Spleen (tissue), 11 donors: ENCODE data around the gene PPP1CA. TPM values are rescaled to one million over a fixed set of nuclear protein-coding genes. Genes with fewer than 3 reads are reported as not detected.
"Not testable (repeated sequence)": the region's sequence is repeated elsewhere in the genome, so short reads cannot be mapped to it uniquely, and the experiment has no call there.

Experiments used
- DNase-seq: peaks from one replicate; pipeline ENCODE4 v3.0.0-alpha.2; 2020
- H3K27ac ChIP-seq, 8 donors: fragments of 200-600 bp; sonication (generic) in 7 of 8; 1 replicate in 4 of 8; 2 replicates in 4 of 8; pipeline versions ENCODE4 v1.5.0 to v1.8.0; 2016 to 2021; ENCODE audit warnings: inconsistent platforms in 4 of 8, mild to moderate bottlenecking in 4 of 8, moderate library complexity in 1 of 8
- H3K27me3 ChIP-seq, 7 donors: fragments of 200-600 bp; sonication (generic) in 6 of 7; replicated peaks in 1 of 7; 1 replicate in 4 of 7; 2 replicates in 3 of 7; pipeline versions ENCODE4 v1.5.0 to v1.8.0; 2016 to 2021; ENCODE audit warnings: inconsistent platforms in 3 of 7, mild to moderate bottlenecking in 1 of 7
- H3K36me3 ChIP-seq, 6 donors: fragments of 200-600 bp; sonication (generic) in 5 of 6; 1 replicate in 4 of 6; 2 replicates in 2 of 6; pipeline versions ENCODE4 v1.5.0 to v1.8.0; 2016 to 2021; ENCODE audit warnings: inconsistent platforms in 2 of 6
- H3K4me1 ChIP-seq, 6 donors: fragments of 200-600 bp; sonication (generic) in 5 of 6; 1 replicate in 3 of 6; 2 replicates in 3 of 6; pipeline versions ENCODE4 v1.5.0 to v1.8.0; 2016 to 2021; ENCODE audit warnings: inconsistent platforms in 3 of 6
- H3K4me3 ChIP-seq, 8 donors: fragments of 200-600 bp; sonication (generic) in 7 of 8; 1 replicate in 4 of 8; 2 replicates in 4 of 8; pipeline versions ENCODE4 v1.5.0 to v1.8.0; 2016 to 2021; ENCODE audit warnings: inconsistent platforms in 4 of 8, mild to moderate bottlenecking in 4 of 8, moderate library complexity in 2 of 8
- H3K9me3 ChIP-seq, 8 donors: fragments of 200-600 bp; sonication (generic) in 7 of 8; 1 replicate in 4 of 8; 2 replicates in 4 of 8; pipeline versions ENCODE4 v1.5.0 to v1.8.0; 2016 to 2021; ENCODE audit warnings: inconsistent platforms in 4 of 8
- CTCF ChIP-seq, 11 experiments: fragments of 200-600 bp in 7 of 11; fragments of 450-650 bp in 4 of 11; sonication (generic) in 4 of 11; IDR thresholded peaks in 8 of 11; conservative IDR thresholded peaks in 3 of 11; 1 replicate in 7 of 11; 2 replicates in 4 of 11; pipeline versions ENCODE4 v1.4.0 to v1.8.0; 2016 to 2021; ENCODE audit warnings: antibody characterized with exemption in 11 of 11, inconsistent platforms in 4 of 11, mild to moderate bottlenecking in 1 of 11
- POLR2A ChIP-seq, 3 donors: fragments of 450-650 bp; IDR thresholded peaks; one replicate each; pipeline ENCODE4 v1.5.1; 2017; ENCODE audit warnings: antibody characterized with exemption in 3 of 3, mild to moderate bottlenecking in 1 of 3
- POLR2AphosphoS5 ChIP-seq, 3 donors: sonication (generic); formaldehyde crosslinking; IDR thresholded peaks; one replicate each; pipeline ENCODE4 v1.5.1; 2017; ENCODE audit warnings: antibody characterized with exemption in 3 of 3
- WGBS, 5 donors: extraction: QIAGEN DNeasy Blood & Tissue Kit in 3 of 5; methylation state at CpG; one replicate each; pipeline versions ENCODE4 v1.1.5 to v1.1.7; 2013 to 2018; 5-methylcytosine and 5-hydroxymethylcytosine counted together
- intact Hi-C: fragments of 100-400 bp; cut with DNase I; formaldehyde crosslinking; loops from one replicate; pipeline ENCODE4 v1.15.0; 2023; ENCODE audit warnings: low total_unique reads
- polyA plus RNA-seq, 3 donors: library from polyadenylated mRNA; stranded (reverse); fragments of 200-250 nt; gene quantifications; one replicate each; pipeline ENCODE4 v1.2.1, GENCODE V29; 2013
- total RNA-seq, 7 donors: library from RNA; depleted of rRNA in 3 of 7; stranded (reverse); fragments of >200 nt in 3 of 7; fragmentation: NEBNext Ultra II Directional in 4 of 7; extraction: Animal tissue kit (Norgen Biotek cat#: 25700) in 4 of 7; gene quantifications; one replicate each; pipeline versions ENCODE4 v1.1.0 to v1.2.1, GENCODE V29; 2016 to 2021
- donor health status: healthy with polysubstance abuse.
- donor health status: DM: no; HTN: no; CAD: no; lungs with moderate emphysema.
- donor health status: DM: no; HTN: no; CAD: no.
- donor health status: Bipolar disorder and iron deficiency.
- donor health status: healthy.
- donor health status: DM: no; HTN: no; CAD: no.
- donor health status: DM: yes; HTN: yes; CAD: no.

PPP1CA gene
- total and polyA plus RNA-seq, 10 donors, result 147 to 207 (median 158) TPM

GRCh38 chr11:67429038-67429668, 27.5 kb upstream of the PPP1CA start:
- Histone ChIP-seq H3K9me3 (no peaks in the 10 kb centered on the region), H3K36me3 (peaks cover 0 to 50% (median 35%) of the 10 kb centered on the region in 6 donors), H3K27ac (peak overlapping the region in 6 of 8 donors; percentile 91 to 97 (median 94)), H3K27me3 (no peaks in the 10 kb centered on the region), H3K4me3 (peak overlapping the region; percentile 72 to 96 (median 80)), H3K4me1 (peaks cover 24 to 72% (median 52%) of the 10 kb centered on the region in 6 donors)
- intact Hi-C loops, result no loop called here
- DNase-seq, result no peak
- TF ChIP-seq POLR2AphosphoS5 (IDR thresholded peaks at IDR 0.05) (no peak), CTCF (IDR thresholded peaks at IDR 0.05 in 8 of 11, conservative IDR thresholded peaks at IDR 0.05 in 3 of 11) (no peak), POLR2A (IDR thresholded peaks at IDR 0.05) (no peak)
- WGBS, 5 donors, result 50 to 77% (median 57%) methylated on average over 4 to 12 of the region's 12 CpGs

DNA sequence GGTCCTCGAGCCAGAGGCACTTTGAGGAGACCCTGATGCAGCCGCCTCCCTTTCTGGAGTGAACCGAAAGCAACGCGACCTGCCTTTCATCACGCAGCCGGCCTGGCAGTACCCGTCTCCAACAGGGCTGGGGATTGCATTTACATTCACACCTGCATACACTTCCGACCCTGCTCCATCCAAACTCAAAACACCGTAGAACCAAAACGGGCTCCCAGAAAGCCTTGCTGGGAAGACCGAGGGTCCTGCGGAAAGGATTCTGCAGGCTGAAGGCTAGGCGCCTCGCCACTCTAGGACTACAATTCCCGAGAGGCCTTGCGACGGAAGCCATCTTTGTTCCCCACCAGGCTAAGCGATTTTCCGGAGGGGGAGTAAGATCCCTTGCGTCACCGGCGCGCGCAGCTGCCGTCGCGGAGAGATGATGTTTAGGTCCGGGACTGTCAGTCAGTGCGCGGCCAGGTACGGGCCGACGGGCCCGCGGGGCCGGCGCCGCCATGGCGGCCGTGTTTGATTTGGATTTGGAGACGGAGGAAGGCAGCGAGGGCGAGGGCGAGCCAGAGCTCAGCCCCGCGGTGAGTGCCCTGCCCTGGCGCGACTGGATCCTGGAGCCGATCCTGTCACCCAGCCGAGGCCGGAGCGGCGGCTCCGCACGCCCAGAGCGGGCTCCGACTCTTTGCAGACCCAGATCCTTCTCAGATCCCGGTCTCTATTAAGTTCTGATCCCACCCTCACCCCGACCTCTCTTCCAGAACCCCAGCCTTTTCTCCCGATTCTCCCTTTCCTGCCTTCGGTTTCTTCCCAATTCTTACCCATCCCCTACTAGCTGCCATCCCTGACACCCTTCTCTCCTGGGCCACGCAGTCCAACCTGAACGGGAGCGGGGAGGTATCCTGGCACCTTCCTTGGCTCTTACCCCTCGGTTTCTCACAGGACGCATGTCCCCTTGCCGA, 26.7 kb upstream of the PPP1CA start, which contains the start of gene RPS6KB2:
RPS6KB2 (plus strand) TSS at position 443 of the 950 bp plus-strand sequence; CDS start at position 495, 52 bp downstream.
- WGBS, 5 donors, result 0 to 1% (median 0%) methylated on average over 58 to 68 of the region's 68 CpGs
- peak in 4 of 11 experiments; percentile 17 to 33 (median 30) for TF ChIP-seq CTCF (IDR thresholded peaks at IDR 0.05 in 8 of 11, conservative IDR thresholded peaks at IDR 0.05 in 3 of 11)
- TF ChIP-seq POLR2A (IDR thresholded peaks at IDR 0.05), result peak; percentile 85 to 95 (median 85)
- TF ChIP-seq POLR2AphosphoS5 (IDR thresholded peaks at IDR 0.05), result peak; percentile 97 to 99 (median 98)
- Histone ChIP-seq H3K4me3 (peak within 1 kb of the TSS; percentile 72 to 96 (median 80)), H3K36me3 (peaks cover 0 to 42% (median 29%) of the 10 kb centered on the region in 6 donors), H3K9me3 (no peaks in the 10 kb centered on the region), H3K27ac (peak within 1 kb of the TSS; percentile 91 to 97 (median 94)), H3K4me1 (peaks cover 16 to 66% (median 44%) of the 10 kb centered on the region in 6 donors), H3K27me3 (no peaks in the 10 kb centered on the region)
- intact Hi-C loops, result no loop called here
- peak; percentile 100 for DNase-seq

GRCh38 chr11:67427364-67427859, 25.8 kb upstream of the PPP1CA start:
- H3K9me3 ChIP-seq, DNase-seq, intact Hi-C loops, H3K27me3 ChIP-seq: not testable (repeated sequence)
- Histone ChIP-seq H3K4me3 (peak overlapping the region; percentile 72 to 96 (median 80)), H3K4me1 (peaks cover 14 to 57% (median 35%) of the 10 kb centered on the region in 6 donors), H3K27ac (peak overlapping the region; percentile 91 to 97 (median 94)), H3K36me3 (peaks cover 0 to 33% (median 20%) of the 10 kb centered on the region in 6 donors)
- WGBS, 5 donors, result 70 to 78% (median 74%) methylated on average over 19 of the region's 19 CpGs

DNA sequence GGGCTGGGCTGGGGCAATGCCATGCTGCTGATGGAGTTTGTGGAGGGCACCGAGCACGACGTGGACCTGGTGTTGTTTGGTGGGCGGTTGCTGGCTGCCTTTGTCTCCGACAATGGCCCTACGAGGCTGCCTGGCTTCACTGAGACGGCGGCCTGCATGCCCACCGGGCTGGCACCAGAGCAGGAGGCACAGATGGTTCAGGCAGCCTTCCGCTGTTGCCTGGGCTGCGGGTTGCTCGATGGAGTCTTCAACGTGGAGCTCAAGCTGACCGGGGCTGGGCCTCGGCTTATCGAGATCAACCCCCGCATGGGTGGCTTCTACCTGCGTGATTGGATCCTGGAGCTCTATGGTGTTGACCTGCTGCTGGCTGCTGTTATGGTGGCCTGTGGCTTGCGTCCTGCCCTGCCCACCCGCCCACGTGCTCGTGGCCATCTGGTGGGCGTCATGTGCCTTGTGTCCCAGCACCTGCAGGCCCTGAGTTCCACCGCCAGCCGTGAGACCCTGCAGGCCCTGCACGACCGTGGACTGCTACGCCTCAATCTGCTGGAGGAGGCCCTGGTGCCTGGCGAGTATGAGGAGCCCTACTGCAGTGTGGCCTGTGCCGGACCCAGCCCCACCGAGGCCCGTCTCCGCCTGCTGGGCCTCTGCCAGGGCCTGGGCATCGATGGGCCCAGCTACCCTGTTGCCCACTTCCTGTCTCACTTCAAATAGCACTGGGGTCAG, 22.4 kb upstream of the PPP1CA start:
- Histone ChIP-seq H3K36me3 (no peaks in the 10 kb centered on the region), H3K4me1 (peaks cover 23 to 46% (median 38%) of the 10 kb centered on the region in 6 donors), H3K9me3 (no peaks in the 10 kb centered on the region), H3K27ac (no peak overlapping the region), H3K27me3 (no peaks in the 10 kb centered on the region), H3K4me3 (no peak overlapping the region)
- TF ChIP-seq CTCF (IDR thresholded peaks at IDR 0.05 in 8 of 11, conservative IDR thresholded peaks at IDR 0.05 in 3 of 11) (no peak), POLR2AphosphoS5 (IDR thresholded peaks at IDR 0.05) (no peak), POLR2A (IDR thresholded peaks at IDR 0.05) (no peak)
- WGBS, 5 donors, result 76 to 94% (median 87%) methylated on average over 12 to 34 of the region's 34 CpGs
- DNase-seq, result no peak
- intact Hi-C loops, result no loop called here
